Dermis microvascular lymphatic vessel endothelial cell (primary cell): ENCODE data around the gene CNTNAP5. TPM values are rescaled to one million over a fixed set of nuclear protein-coding genes. Genes with fewer than 3 reads are reported as not detected.

Experiments used
- DNase-seq, 2 donors: peaks; one replicate each; pipeline versions ENCODE4 v3.0.0 to v3.0.0-alpha.2; 2010; ENCODE audit warnings: low read depth in 2 of 2
- total RNA-seq: library from RNA; depleted of rRNA; stranded (reverse); fragments of >200 nt; gene quantifications from 2 replicates; pipeline ENCODE4 v1.2.1, GENCODE V29; 2014

The CNTNAP5 gene
- total RNA-seq, 1 donor from 2014 or later, result not detected

- no peak for DNase-seq
Observed at GRCh38 chr2:124426122-124426521, 401.0 kb downstream of the CNTNAP5 start.

DNA sequence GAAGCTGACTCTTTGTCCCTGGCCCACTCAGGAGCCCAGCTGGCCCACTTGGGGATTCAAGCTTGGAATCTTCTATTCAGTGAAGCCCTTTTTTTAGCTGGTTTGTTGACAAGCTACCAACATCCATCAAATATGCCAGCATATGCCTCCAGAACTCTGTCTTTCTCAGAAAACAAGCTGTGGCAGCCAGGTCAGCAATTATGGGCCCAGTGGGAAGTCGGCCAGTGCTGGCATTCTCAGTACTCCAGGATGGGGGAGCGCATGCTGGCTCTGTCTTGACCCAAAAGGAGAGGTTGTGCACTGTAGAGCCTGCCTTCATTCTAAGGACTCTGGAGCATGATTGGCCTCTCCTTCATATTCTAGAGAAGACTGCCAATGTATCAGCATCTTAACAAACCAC, 401.5 kb downstream of the CNTNAP5 start:
- no peak for DNase-seq

DNA sequence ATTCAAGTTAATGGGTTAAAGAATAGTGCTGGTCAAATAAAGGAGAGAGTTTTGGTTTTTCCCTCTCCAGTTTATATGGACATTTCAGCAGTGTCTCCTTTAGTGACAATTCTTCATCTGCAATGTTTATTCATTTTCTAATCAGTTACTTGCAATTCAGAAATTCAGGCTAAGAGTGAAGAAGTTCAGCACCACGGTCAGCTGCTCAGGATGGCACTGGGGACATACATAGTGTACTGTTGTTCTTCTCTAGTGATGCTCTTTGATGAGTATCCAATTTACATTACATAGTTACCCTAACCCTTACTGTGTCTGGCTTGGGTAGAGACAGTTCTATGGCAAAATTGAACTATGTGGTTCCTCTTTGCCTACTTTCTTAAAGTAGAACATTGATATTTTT, 412.7 kb downstream of the CNTNAP5 start:
- no peak for DNase-seq

DNA sequence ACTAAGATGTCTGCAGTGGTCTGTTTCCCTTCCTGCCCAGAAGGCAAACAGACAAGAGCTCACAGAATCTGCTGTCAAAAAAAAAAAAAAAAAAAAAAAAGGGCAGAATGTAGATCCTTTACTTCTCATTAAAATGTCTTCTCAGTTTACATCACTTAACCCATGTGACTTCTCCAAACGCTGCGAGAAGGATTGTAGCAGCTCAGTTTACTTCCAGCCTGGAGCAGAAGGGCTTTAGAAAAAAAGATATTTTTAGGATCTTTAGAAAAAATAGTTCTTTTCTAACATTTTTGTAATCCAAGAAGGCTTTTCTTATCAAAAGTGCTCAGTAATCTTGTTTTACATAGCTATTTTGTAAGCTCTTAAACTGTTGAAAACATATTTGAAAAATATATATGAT, 425.4 kb downstream of the CNTNAP5 start:
- no peak for DNase-seq

DNA sequence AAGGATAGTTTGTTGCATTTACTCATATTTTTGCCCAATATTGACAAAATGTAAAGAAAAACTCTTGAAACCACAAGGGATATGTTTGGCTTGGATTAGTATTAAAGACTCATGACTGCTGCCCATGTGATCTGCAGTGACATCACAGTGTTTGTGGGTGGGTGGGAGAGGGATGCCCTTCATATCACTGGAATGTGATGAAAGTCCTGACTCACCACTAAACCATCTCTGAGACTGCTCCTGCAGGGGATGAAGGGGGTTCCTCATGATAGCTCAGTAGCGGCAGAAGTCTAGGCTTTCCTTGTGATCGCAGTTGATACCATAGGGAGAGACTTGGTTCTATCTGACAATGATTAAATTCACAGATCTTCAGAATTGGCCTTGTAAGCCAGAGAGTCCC, 451.2 kb downstream of the CNTNAP5 start:
- DNase-seq, result no peak

DNA sequence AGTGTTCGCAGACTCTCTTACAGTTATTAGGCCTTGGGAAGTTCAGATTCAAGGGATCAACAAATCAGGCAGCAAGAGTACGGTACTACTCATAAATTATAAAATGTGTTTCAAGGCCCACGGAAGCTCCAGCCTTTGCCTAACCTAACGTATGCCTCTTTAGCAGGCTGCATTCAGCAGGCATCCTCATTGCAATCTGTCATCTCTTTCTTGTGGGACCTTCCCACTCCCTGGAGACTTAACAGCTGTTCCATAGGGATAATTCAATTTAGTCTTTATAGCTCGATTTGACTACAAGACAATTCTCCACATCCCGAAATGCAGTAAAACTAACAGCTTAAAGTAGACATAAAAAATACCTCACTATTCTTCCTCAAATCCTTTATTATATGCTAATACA, 453.7 kb downstream of the CNTNAP5 start:
- no peak for DNase-seq

GRCh38 chr2:124480958-124481357, 455.9 kb downstream of the CNTNAP5 start:
- no peak for DNase-seq

- DNase-seq, result no peak
Observed at GRCh38 chr2:124482044-124482443, 457.0 kb downstream of the CNTNAP5 start.

GRCh38 chr2:124482551-124482950, 457.5 kb downstream of the CNTNAP5 start:
- DNase-seq, result no peak

DNA sequence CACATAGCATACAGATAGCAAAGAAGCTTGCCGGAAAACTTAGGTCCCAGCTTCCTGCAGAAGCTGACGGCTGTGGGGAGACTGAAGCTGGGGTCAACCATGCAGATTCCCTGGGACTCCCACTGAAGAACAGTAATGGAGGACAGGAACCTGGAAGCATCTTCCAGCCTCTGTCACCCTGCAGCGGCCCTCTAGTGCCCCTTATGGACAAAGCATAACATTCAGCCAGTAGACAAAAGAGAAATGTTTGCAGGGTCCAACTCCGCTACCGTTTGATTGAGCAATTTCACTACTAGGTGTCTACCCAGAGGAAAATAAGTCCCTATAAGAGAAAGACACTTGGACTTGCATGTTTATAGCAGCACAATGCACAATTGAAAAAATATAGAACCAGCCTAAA, 460.6 kb downstream of the CNTNAP5 start:
- no peak for DNase-seq

GRCh38 chr2:124489686-124490085, 464.6 kb downstream of the CNTNAP5 start:
- no peak for DNase-seq

DNA sequence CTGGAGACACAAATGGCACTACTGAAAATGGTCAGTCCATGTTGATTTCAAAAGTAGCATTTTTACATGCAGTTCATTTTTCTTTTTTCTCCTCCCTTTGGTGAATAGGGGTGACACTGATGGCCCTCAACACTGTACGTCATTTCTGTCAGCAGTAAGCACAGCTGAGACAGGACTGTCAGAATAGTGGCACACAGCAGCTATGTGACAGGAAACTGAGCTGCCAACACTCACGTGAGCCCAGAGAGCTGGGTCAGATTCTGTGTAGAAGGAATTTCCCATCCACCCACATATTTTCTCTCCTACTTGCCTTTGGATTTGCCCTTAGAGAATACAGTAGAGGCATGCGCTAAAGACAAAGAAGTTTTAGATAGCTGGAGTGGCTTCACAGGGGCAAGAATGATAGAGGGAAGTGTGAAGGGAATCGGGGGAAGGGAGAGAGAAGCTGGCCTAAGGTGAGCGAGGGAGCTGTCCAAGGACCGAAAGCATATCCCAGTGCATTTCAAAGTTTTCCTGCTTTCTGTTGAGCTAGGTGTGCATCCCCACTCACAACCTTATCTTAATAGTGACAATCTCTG, 476.6 kb downstream of the CNTNAP5 start:
- DNase-seq, result no peak

DNA sequence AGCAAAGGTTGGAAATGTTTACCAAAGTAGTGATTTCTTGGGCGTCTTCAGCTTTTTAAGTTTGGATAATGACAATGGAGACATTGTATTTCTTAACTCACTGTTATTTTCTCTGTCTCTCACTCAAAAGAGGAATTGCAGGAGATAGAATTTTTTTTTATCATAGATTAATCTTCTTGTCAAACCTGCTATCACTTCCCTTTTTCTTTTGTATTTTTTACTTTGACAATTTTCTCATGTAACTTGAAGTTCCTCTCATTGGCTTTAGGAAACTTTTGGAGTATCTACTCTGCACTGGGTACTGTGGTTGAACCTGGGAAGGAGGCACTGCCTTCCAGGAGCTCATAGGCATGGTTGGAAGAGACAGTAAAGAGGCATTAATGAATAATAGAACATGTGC, 489.1 kb downstream of the CNTNAP5 start:
- DNase-seq, result no peak

DNA sequence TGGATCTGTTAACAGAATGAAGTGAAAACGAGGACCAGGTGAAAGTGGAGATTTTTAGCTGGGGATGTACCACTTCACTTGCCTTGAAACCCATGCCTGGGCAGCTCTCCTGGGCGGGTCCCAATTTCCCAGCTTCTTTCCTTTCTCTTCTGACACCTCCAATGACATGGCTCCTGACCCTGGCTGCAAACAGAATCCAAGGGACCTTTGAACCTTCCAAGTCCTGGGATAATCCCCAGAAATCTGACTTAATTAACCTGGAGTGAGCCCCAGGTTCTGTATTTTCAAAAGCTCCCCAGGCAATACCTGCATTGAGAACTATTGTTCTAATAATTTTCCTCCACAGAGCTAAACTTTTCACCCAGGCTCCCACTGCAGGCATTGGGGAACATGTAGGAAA, 495.9 kb downstream of the CNTNAP5 start:
- DNase-seq, result no peak

GRCh38 chr2:124523096-124523495, 498.0 kb downstream of the CNTNAP5 start:
- DNase-seq, result no peak

DNA sequence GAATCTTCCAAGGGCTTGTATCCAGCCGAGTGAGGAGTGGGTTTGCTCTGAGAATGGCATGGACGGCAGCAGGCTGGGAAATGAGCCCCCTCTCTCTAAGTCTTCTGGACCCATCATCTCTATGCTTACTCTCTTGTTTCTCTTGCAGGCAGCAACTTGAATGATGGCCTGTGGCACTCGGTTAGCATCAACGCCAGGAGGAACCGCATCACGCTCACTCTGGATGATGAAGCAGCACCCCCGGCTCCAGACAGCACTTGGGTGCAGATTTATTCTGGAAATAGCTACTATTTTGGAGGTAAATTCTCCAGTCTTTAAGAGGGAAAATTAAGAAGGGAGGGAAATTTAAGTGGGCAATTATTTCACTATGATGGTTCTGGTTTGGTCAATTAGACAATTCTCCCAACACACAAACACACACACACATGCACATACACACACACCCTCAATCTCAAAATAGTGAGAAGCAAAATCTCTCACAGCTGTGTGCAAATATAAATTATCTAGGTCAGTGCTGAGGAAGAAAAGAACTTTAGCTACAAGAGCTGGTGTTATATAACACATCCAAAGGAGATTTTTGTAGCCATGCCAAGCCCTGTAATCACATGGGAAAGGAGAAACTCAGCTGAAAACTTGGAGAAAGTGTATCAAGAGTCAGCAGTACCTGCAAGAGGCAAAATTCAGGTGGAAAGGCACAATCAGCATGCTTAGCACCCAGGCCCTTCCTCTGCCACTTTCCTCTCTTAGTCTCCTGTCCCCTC, 499.2 kb downstream of the CNTNAP5 start:
- no peak for DNase-seq

GRCh38 chr2:124526221-124526620, 501.1 kb downstream of the CNTNAP5 start:
- DNase-seq, result no peak

- no peak for DNase-seq
Observed at GRCh38 chr2:124530203-124530602, 505.1 kb downstream of the CNTNAP5 start.

DNA sequence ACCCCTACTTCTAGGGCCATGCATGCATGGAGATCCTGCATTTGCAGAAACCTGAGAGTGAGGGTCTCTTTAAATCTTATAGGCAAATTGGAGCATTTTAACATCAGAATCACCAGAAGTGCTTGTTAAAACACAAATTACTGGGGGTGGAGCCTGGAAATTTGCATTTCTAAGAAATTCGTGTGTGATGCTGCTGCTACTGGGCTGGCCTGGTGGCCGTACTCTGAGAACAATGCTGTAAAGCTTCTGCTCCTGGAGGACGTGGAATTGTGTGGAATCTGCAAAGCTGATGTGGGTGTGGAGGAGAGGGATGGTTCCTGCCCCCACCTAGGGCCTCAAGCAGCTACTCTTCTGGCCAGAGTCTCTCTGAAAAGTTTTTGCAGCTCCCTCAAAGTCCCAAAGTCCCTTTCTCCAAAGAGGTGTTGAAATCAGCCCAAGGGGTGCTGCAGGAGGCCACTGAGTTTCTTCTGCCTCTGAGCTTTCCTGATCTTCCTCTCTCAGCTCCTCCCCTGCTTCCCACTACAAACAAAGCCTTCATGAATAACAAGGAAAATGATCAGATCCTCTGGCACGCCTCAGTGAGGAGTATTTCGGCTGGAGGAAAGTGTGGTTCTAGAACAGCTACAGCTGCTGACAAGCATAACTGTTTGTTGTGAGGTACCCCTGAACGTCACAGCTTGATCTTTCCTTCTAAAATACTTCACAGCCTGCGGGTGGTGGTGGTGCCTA, 508.3 kb downstream of the CNTNAP5 start:
- DNase-seq, result no peak

DNA sequence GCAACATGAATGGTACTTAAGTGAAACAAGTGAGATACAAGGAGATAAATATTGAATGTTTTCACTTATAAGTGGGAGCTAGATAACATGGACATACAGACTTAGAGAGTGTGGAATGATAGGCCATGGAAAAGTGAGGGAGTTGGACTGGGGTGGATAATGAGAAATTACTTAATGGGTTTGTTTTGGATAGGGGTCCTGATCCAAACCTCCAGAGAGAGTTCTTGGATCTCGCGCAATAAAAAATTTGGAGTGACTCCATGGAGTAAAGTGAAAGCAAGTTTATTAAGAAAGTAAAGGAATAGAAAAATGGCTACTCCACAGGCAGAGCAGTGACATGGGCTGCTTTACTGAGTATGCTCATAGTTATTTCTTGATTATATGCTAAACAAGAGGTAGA, 508.9 kb downstream of the CNTNAP5 start:
- DNase-seq, result no peak

DNA sequence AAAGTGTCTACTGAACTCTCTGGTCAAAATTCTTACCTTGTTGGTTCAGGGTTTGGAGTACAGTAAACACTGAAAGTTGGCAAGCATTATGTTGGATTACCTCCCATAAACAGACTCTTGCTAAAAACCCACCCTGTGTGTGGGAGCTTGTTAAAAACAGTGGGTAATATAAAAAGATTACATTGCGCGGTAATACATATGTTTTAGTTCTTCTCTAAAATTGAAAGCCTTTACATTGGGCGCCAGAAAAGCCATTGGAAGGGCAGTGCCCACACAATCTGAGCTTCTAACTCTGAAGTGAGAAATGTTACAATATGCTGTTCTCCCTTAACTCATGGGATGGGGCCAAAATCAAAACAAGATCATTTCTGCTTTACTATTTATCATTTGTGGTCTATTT, 510.7 kb downstream of the CNTNAP5 start:
- DNase-seq, result no peak

GRCh38 chr2:124536591-124536990, 511.5 kb downstream of the CNTNAP5 start:
- DNase-seq, result no peak

- DNase-seq, result no peak
Observed at GRCh38 chr2:124538549-124538948, 513.5 kb downstream of the CNTNAP5 start.
